GM18499 (cell line): ENCODE results near the gene MRPL55.
"Not testable (repeated sequence)": the region's sequence is repeated elsewhere in the genome, so short reads cannot be mapped to it uniquely, and the experiment has no call there.

ENCODE experiments used
- ATAC-seq: cut with Tn5 transposase; IDR thresholded peaks from one replicate; pipeline ENCODE4 v1.9.1; 2021; ENCODE audit warnings: moderate number of reproducible peaks; ENCODE audit not compliant: insufficient read depth, unreplicated experiment

Gene MRPL55

GRCh38 chr1:228125185-228125584 is 16.1 kb upstream of the MRPL55 start:
- no peak for ATAC-seq

- ATAC-seq, result no peak
Measured at GRCh38 chr1:228123505-228123904, 14.4 kb upstream of the MRPL55 start.

- no peak for ATAC-seq
Measured at GRCh38 chr1:228122921-228123441, 13.9 kb upstream of the MRPL55 start.

- ATAC-seq, result no peak
Measured at GRCh38 chr1:228120857-228121489, 11.9 kb upstream of the MRPL55 start.

GRCh38 chr1:228120351-228120750 is 11.3 kb upstream of the MRPL55 start:
- no peak for ATAC-seq

- ATAC-seq, result no peak
Measured at GRCh38 chr1:228118040-228118439, 8.9 kb upstream of the MRPL55 start.

GRCh38 chr1:228117335-228117734 is 8.2 kb upstream of the MRPL55 start:
- ATAC-seq, result no peak

GRCh38 chr1:228114827-228115226 is 5.7 kb upstream of the MRPL55 start:
- ATAC-seq, result no peak

GRCh38 chr1:228112617-228113016 is 3.5 kb upstream of the MRPL55 start:
- ATAC-seq, result no peak

GRCh38 chr1:228112167-228112566 is 3.1 kb upstream of the MRPL55 start:
- no peak for ATAC-seq

GRCh38 chr1:228111315-228111714 is 2.2 kb upstream of the MRPL55 start:
- ATAC-seq, result not testable (repeated sequence)

- ATAC-seq, result no peak
Measured at GRCh38 chr1:228110556-228110955, 1.5 kb upstream of the MRPL55 start.

GRCh38 chr1:228109962-228110488 is 926 bp upstream of the MRPL55 start:
- ATAC-seq, result no peak

GRCh38 chr1:228108742-228109072 is 392 bp downstream of the MRPL55 start:
- no peak for ATAC-seq

- ATAC-seq, result no peak
Measured at GRCh38 chr1:228108055-228108690, 926 bp downstream of the MRPL55 start.

- no peak for ATAC-seq
Measured at GRCh38 chr1:228107636-228108035, 1.5 kb downstream of the MRPL55 start.

- no peak for ATAC-seq
Measured at GRCh38 chr1:228106800-228107054, 2.4 kb downstream of the MRPL55 start.

GRCh38 chr1:228105996-228106799 is 2.9 kb downstream of the MRPL55 start:
- ATAC-seq, result no peak

GRCh38 chr1:228105270-228105995 is 3.7 kb downstream of the MRPL55 start:
- no peak for ATAC-seq

- ATAC-seq, result no peak
Measured at GRCh38 chr1:228104526-228105269, 4.4 kb downstream of the MRPL55 start.
